Vagina (tissue), 2 donors: ENCODE measurements around the gene FBXW11.

Experiments used
- CTCF ChIP-seq, 3 experiments: fragments of 450-650 bp in 2 of 3; fragments of 200-600 bp in 1 of 3; sonication (generic) in 1 of 3; IDR thresholded peaks; one replicate each; pipeline ENCODE4 v1.5.1; 2017 to 2019; ENCODE audit warnings: antibody characterized with exemption in 3 of 3, mild to moderate bottlenecking in 2 of 3, moderate library complexity in 2 of 3
- POLR2A ChIP-seq, 2 donors: fragments of 450-650 bp; IDR thresholded peaks; one replicate each; pipeline ENCODE4 v1.6.1; 2017; ENCODE audit warnings: antibody characterized with exemption in 2 of 2, mild to moderate bottlenecking in 2 of 2, moderate library complexity in 2 of 2
- POLR2AphosphoS5 ChIP-seq, 2 donors: sonication (generic); formaldehyde crosslinking; IDR thresholded peaks; one replicate each; pipeline ENCODE4 v1.9.0; 2017; ENCODE audit warnings: antibody characterized with exemption in 2 of 2, mild to moderate bottlenecking in 2 of 2, low read depth in 1 of 2; ENCODE audit not compliant: insufficient read depth in 1 of 2

GRCh38 chr5:171891150-171891549 is 115.3 kb downstream of the FBXW11 start:
- TF ChIP-seq CTCF (IDR thresholded peaks at IDR 0.05) (no peak), POLR2A (IDR thresholded peaks at IDR 0.05) (no peak), POLR2AphosphoS5 (IDR thresholded peaks at IDR 0.05; ENCODE audit: insufficient read depth in 1 of 2, low read depth in 1 of 2) (no peak)
